A673 (cell line): Measurements from ENCODE around the gene APOA1. TPM values are rescaled to one million over a fixed set of nuclear protein-coding genes. Genes with fewer than 3 reads are reported as not detected.

Source experiments
- BruUV-seq: library from RNA; stranded (reverse); fragments of 400-500 nt; replicated peaks from 2 replicates; lab custom pipeline; 2021; lab: Mats Ljungman, UMichigan
- CTCF ChIA-PET: fragments of 300-600 bp; sonication (Branson Sonifier 250); formaldehyde crosslinking; loops from one replicate; lab custom pipeline; 2022; ENCODE audit warnings: antibody characterized with exemption; lab: Charles Lee
- POLR2A ChIA-PET: fragments of 300-600 bp; sonication (Branson Sonifier 250); formaldehyde crosslinking; loops from one replicate; lab custom pipeline; 2022; ENCODE audit warnings: antibody characterized with exemption; ENCODE audit not compliant: low non-redundant PET; lab: Charles Lee
- DNase-seq: peaks from one replicate; pipeline ENCODE4 v3.0.0-alpha.2; 2015; ENCODE audit warnings: low spot score
- H3K27ac ChIP-seq: fragments of 200-600 bp; sonication (generic); 2 replicates; pipeline ENCODE4 v1.5.1; 2016; ENCODE audit warnings: mixed run types, low read depth, mild to moderate bottlenecking, mixed read lengths, antibody characterized with exemption, low read length; ENCODE audit not compliant: poor library complexity, severe bottlenecking
- H3K27me3 ChIP-seq: fragments of 200-600 bp; sonication (generic); replicated peaks from 2 replicates; pipeline ENCODE4 v1.6.1; 2017; ENCODE audit warnings: mixed run types, low read depth, mild to moderate bottlenecking, mixed read lengths, antibody characterized with exemption, low read length; ENCODE audit not compliant: insufficient read depth, poor library complexity
- H3K36me3 ChIP-seq: fragments of 200-600 bp; sonication (generic); 2 replicates; pipeline ENCODE4 v1.6.1; 2016; ENCODE audit warnings: mixed run types, mild to moderate bottlenecking, mixed read lengths, antibody characterized with exemption, low read length; ENCODE audit not compliant: insufficient read depth, poor library complexity, severe bottlenecking
- H3K4me1 ChIP-seq: fragments of 200-600 bp; sonication (generic); 2 replicates; pipeline ENCODE4 v1.6.1; 2017; ENCODE audit warnings: mixed run types, mild to moderate bottlenecking, mixed read lengths, antibody characterized with exemption, low read length; ENCODE audit not compliant: insufficient read depth, poor library complexity, severe bottlenecking
- H3K4me3 ChIP-seq: fragments of 200-600 bp; sonication (generic); 2 replicates; pipeline ENCODE4 v1.5.1; 2016; ENCODE audit warnings: low read depth, mixed run types, mild to moderate bottlenecking, mixed read lengths, low read length; ENCODE audit not compliant: poor library complexity, severe bottlenecking
- H3K9me3 ChIP-seq: fragments of 200-600 bp; sonication (generic); 2 replicates; pipeline ENCODE4 v1.6.1; 2016; ENCODE audit warnings: mixed run types, low read depth, mild to moderate bottlenecking, mixed read lengths, antibody characterized with exemption, low read length; ENCODE audit not compliant: poor library complexity, severe bottlenecking
- CTCF ChIP-seq: fragments of 300-800, 200-600 bp; sonication (generic); conservative IDR thresholded peaks from 2 replicates; pipeline ENCODE4 v1.5.1; 2017; ENCODE audit warnings: low read depth, mild to moderate bottlenecking, antibody characterized with exemption, low read length, moderate library complexity, mixed read lengths
- EZH2 ChIP-seq: fragments of 200-600 bp; sonication (generic); IDR thresholded peaks from 2 replicates; pipeline ENCODE4 v1.6.1; 2017; ENCODE audit warnings: borderline replicate concordance, low read depth, mild to moderate bottlenecking, mixed read lengths, antibody characterized with exemption, low read length; ENCODE audit not compliant: poor library complexity, severe bottlenecking
- intact Hi-C: fragments of 100-400 bp; cut with micrococcal nuclease; formaldehyde crosslinking; loops from one replicate; pipeline ENCODE4 v1.10.0; 2022; ENCODE audit not compliant: unreplicated experiment
- total RNA-seq: library from RNA; stranded (reverse); gene quantifications from 2 replicates; pipeline ENCODE4 v1.2.3, GENCODE V29; 2021

Gene APOA1
- total RNA-seq, 1 experiment from 2014 or later: 0.43 TPM

- ChIA-PET POLR2A (no interaction called here), CTCF (interaction anchor here (0.5 kb wide), 1 partner anchor 282 kb away, joined by 10 read pairs; no protein-coding TSS in a partner anchor)
- no peaks in the 10 kb centered on the region for H3K27me3 ChIP-seq
- H3K9me3 ChIP-seq: no peaks in the 10 kb centered on the region
- no peak overlapping the region for H3K27ac ChIP-seq
- peaks cover 28% of the 10 kb centered on the region for H3K4me1 ChIP-seq
- intact Hi-C loops: no loop called here
- TF ChIP-seq CTCF (no peak), EZH2 (no peak)
- peaks cover 56% of the 10 kb centered on the region for H3K36me3 ChIP-seq
- BruUV-seq: no TSS peak
- H3K4me3 ChIP-seq: no peak overlapping the region
- no peak for DNase-seq
Measured at GRCh38 chr11:116856423-116856822, 19.0 kb upstream of the APOA1 start.

- ChIA-PET CTCF (no interaction called here), POLR2A (no interaction called here)
- DNase-seq: no peak
- H3K4me1 ChIP-seq: peaks cover 35% of the 10 kb centered on the region
- TF ChIP-seq EZH2: no peak
- no peaks in the 10 kb centered on the region for H3K9me3 ChIP-seq
- peaks cover 46% of the 10 kb centered on the region for H3K36me3 ChIP-seq
- BruUV-seq: no TSS peak
- H3K27ac ChIP-seq: no peak overlapping the region
- intact Hi-C loops: no loop called here
- no peak overlapping the region for H3K4me3 ChIP-seq
- H3K27me3 ChIP-seq: no peaks in the 10 kb centered on the region
Measured at GRCh38 chr11:116855413-116855812, 18.0 kb upstream of the APOA1 start.

- POLR2A ChIA-PET: no interaction called here
Measured at GRCh38 chr11:116853461-116854073, 16.1 kb upstream of the APOA1 start.

More at GRCh38 chr11:116853461-116854073, 16.1 kb upstream of the APOA1 start:
- Histone ChIP-seq H3K27ac (peak overlapping the region; percentile 72), H3K4me3 (no peak overlapping the region), H3K27me3 (no peaks in the 10 kb centered on the region), H3K4me1 (peaks cover 35% of the 10 kb centered on the region), H3K36me3 (peaks cover 38% of the 10 kb centered on the region), H3K9me3 (no peaks in the 10 kb centered on the region)
- intact Hi-C loops: no loop called here
- DNase-seq: peak; percentile 78
- BruUV-seq: no TSS peak
- no peak for TF ChIP-seq CTCF
- no peak for TF ChIP-seq EZH2
- CTCF ChIA-PET: no interaction called here
